ENCODE results near the gene TNRC6A.
A peak's percentile ranks its signal among the peaks of the same experiment; 100 is the strongest.

Gene TNRC6A

GRCh38 chr16:24771132-24771778 is 41.8 kb downstream of the TNRC6A start:
- no peak overlapping the region for H3K4me3 ChIP-seq (ENCODE audit: low read length)
- TF ChIP-seq, protein P1, sequence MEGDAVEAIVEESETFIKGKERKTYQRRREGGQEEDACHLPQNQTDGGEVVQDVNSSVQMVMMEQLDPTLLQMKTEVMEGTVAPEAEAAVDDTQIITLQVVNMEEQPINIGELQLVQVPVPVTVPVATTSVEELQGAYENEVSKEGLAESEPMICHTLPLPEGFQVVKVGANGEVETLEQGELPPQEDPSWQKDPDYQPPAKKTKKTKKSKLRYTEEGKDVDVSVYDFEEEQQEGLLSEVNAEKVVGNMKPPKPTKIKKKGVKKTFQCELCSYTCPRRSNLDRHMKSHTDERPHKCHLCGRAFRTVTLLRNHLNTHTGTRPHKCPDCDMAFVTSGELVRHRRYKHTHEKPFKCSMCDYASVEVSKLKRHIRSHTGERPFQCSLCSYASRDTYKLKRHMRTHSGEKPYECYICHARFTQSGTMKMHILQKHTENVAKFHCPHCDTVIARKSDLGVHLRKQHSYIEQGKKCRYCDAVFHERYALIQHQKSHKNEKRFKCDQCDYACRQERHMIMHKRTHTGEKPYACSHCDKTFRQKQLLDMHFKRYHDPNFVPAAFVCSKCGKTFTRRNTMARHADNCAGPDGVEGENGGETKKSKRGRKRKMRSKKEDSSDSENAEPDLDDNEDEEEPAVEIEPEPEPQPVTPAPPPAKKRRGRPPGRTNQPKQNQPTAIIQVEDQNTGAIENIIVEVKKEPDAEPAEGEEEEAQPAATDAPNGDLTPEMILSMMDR (conservative IDR thresholded peaks at IDR 0.05; ENCODE audit: low read length): no peak
- DNase-seq (ENCODE audit: low read depth): peak; percentile 33

GRCh38 chr16:24771779-24772157 is 42.3 kb downstream of the TNRC6A start:
- H3K4me3 ChIP-seq (ENCODE audit: low read length): no peak overlapping the region
- DNase-seq (ENCODE audit: low read depth): no peak
- TF ChIP-seq, protein P1 (conservative IDR thresholded peaks at IDR 0.05; ENCODE audit: low read length): no peak

DNA sequence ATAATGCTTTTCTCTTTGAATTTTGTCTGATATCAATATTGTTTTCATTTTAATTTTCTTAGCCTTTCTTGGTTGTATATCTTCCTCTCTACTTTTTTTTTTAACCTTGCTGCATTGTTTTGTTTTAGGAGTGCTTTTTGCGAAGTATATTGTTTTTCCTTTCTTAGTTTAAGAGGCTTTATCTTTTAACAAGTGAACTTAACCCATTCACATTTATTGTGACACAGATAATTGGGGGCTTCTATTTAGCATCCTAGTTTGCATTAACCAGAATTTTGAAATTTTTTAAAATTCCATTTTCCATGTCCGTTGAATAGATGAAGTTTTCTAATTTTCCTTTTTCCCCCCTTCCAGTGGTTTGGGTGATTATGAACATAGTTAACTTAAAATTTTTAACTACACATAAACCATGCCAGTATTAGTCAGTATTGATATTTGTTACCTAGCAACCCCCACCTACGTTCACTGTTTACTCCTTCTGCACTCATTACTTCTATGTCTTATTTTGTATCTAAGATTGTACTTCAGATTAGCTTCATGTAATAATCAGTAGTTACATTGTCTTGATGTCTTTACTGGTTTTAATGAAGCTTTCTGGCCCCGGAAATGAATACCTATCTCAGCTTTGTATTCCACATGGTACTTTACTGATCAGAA is 44.4 kb downstream of the TNRC6A start:
- TF ChIP-seq, protein P1 (conservative IDR thresholded peaks at IDR 0.05; ENCODE audit: low read length): no peak
- no peak for DNase-seq (ENCODE audit: low read depth)

GRCh38 chr16:24774510-24774909 is 45.1 kb downstream of the TNRC6A start:
- TF ChIP-seq, protein P1 (conservative IDR thresholded peaks at IDR 0.05; ENCODE audit: low read length): no peak
- no peak overlapping the region for H3K4me3 ChIP-seq (ENCODE audit: low read length)
- no peak for DNase-seq (ENCODE audit: low read depth)

More for the DNA sequence above, 44.4 kb downstream of the TNRC6A start:
- H3K4me3 ChIP-seq (ENCODE audit: low read length): no peak overlapping the region

- peak; percentile 52 for DNase-seq (ENCODE audit: low read depth)
- TF ChIP-seq, protein P1 (conservative IDR thresholded peaks at IDR 0.05; ENCODE audit: low read length): no peak
- H3K4me3 ChIP-seq (ENCODE audit: low read length): no peak overlapping the region
Observed at GRCh38 chr16:24775455-24775854, 46.0 kb downstream of the TNRC6A start.

DNA sequence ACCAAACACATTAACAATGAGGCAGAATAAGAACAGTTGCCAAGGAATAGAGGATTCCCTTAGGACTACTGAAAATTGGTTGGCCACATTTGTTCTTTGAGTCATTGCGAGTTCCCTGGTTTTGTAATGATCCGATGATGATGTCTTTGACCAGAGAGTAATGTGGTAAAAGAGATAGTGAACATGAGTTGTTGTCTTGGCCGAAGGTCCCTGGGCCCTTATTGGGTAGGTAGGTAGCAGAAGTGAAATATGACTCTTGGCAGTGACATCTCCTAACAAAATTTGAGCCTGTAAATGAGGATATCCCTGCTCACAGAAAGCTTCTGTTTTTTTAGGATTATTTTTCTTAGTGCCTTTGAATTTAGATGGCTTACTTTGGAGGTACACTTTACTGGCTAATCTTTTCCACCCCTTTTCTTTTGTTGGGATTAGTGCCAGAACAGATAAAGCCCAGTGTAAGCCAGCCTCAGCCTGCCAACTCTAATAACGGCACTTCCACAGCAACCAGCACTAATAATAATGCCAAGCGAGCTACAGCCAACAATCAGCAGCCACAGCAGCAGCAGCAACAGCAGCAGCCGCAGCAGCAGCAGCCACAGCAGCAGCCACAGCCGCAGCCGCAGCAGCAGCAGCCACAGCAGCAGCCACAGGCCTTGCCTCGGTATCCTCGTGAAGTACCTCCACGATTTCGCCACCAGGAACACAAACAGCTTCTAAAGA is 47.2 kb downstream of the TNRC6A start:
- peak; percentile 55 for DNase-seq (ENCODE audit: low read depth)
- TF ChIP-seq, protein P1 (conservative IDR thresholded peaks at IDR 0.05; ENCODE audit: low read length): no peak

More for the DNA sequence above, 47.2 kb downstream of the TNRC6A start:
- H3K4me3 ChIP-seq (ENCODE audit: low read length): no peak overlapping the region
